Ishikawa (cell line): ENCODE data around the gene NYNRIN.

Source experiments
- CREB1 ChIP-seq: IDR thresholded peaks from 2 replicates; pipeline ENCODE4 v1.6.1; 2012; ENCODE audit warnings: low read depth
- EGR1 ChIP-seq: IDR thresholded peaks from 2 replicates; pipeline ENCODE4 v1.6.1; 2012
- EP300 ChIP-seq: IDR thresholded peaks from 2 replicates; pipeline ENCODE4 v1.6.1; 2012; ENCODE audit warnings: borderline replicate concordance
- RAD21 ChIP-seq: IDR thresholded peaks from 2 replicates; pipeline ENCODE4 v1.6.1; 2012; ENCODE audit warnings: low read depth
- REST ChIP-seq: IDR thresholded peaks from 2 replicates; pipeline ENCODE4 v1.6.1; 2012; ENCODE audit warnings: low read depth, mild to moderate bottlenecking
- TAF1 ChIP-seq: IDR thresholded peaks from 2 replicates; pipeline ENCODE4 v1.6.1; 2012; ENCODE audit warnings: low read depth, mild to moderate bottlenecking
- TEAD4 ChIP-seq: IDR thresholded peaks from 2 replicates; pipeline ENCODE4 v1.6.1; 2012
- YY1 ChIP-seq: IDR thresholded peaks from 2 replicates; pipeline ENCODE4 v1.6.1; 2012; ENCODE audit warnings: low read depth

- TF ChIP-seq REST (no peak), TAF1 (no peak), RAD21 (no peak), TEAD4 (no peak), EP300 (no peak), EGR1 (no peak), CREB1 (no peak), YY1 (no peak)
Observed at GRCh38 chr14:24398293-24398652, 530 bp upstream of the NYNRIN start.
